Tibial nerve (tissue), 4 donors: Measurements from ENCODE around the gene PLA2G2D. TPM values are rescaled to one million over a fixed set of nuclear protein-coding genes. Genes with fewer than 3 reads are reported as not detected.
"Not testable (repeated sequence)": the region's sequence is repeated elsewhere in the genome, so short reads cannot be mapped to it uniquely, and the experiment has no call there.

Experiments used
- DNase-seq, 2 donors: peaks; one replicate each; pipeline ENCODE4 v3.0.0-alpha.2; 2019; ENCODE audit warnings: low spot score in 2 of 2
- H3K27ac ChIP-seq, 4 donors: fragments of 200-600 bp; sonication (generic) in 3 of 4; one replicate each; pipeline ENCODE4 v1.5.1; 2017 to 2019; ENCODE audit warnings: mild to moderate bottlenecking in 1 of 4
- H3K27me3 ChIP-seq, 2 donors: fragments of 200-600 bp; sonication (generic) in 1 of 2; one replicate each; pipeline versions ENCODE4 v1.5.1 to v1.6.0; 2017 to 2019
- H3K36me3 ChIP-seq, 3 donors: fragments of 200-600 bp; sonication (generic); one replicate each; pipeline ENCODE4 v1.5.1; 2018 to 2019
- H3K4me1 ChIP-seq, 4 donors: fragments of 200-600 bp; sonication (generic) in 3 of 4; one replicate each; pipeline ENCODE4 v1.5.1; 2017 to 2019
- H3K4me3 ChIP-seq, 4 donors: fragments of 200-600 bp; sonication (generic) in 3 of 4; one replicate each; pipeline ENCODE4 v1.5.1; 2017 to 2019; ENCODE audit warnings: mild to moderate bottlenecking in 1 of 4, moderate library complexity in 1 of 4
- H3K9me3 ChIP-seq, 4 donors: fragments of 200-600 bp; sonication (generic) in 3 of 4; one replicate each; pipeline ENCODE4 v1.5.1; 2017 to 2019
- EP300 ChIP-seq, 2 donors: sonication (generic); formaldehyde crosslinking; IDR thresholded peaks; one replicate each; pipeline ENCODE4 v1.6.1; 2017; ENCODE audit warnings: antibody characterized with exemption in 2 of 2, mild to moderate bottlenecking in 1 of 2
- POLR2A ChIP-seq, 2 donors: fragments of 450-650 bp; IDR thresholded peaks; one replicate each; pipeline ENCODE4 v1.6.1; 2017; ENCODE audit warnings: antibody characterized with exemption in 2 of 2, mild to moderate bottlenecking in 2 of 2, moderate library complexity in 2 of 2
- WGBS, 2 donors: methylation state at CpG; one replicate each; pipeline ENCODE4 v1.1.5; 2018; 5-methylcytosine and 5-hydroxymethylcytosine counted together
- total RNA-seq, 4 donors: library from RNA; depleted of rRNA; stranded (reverse); fragments of >200 nt; gene quantifications; one replicate each; pipeline ENCODE4 v1.1.0, GENCODE V29; 2016
- TF ChIP-seq, protein P1 (sequence below), 5 experiments: fragments of 200-600 bp in 3 of 5; fragments of 450-650 bp in 2 of 5; sonication (generic) in 3 of 5; IDR thresholded peaks; one replicate each; pipeline ENCODE4 v1.5.1; 2016 to 2019; ENCODE audit warnings: antibody characterized with exemption in 5 of 5, mild to moderate bottlenecking in 3 of 5, moderate library complexity in 2 of 5

Gene PLA2G2D
- total RNA-seq, 4 donors from 2014 or later, result not detected

DNA sequence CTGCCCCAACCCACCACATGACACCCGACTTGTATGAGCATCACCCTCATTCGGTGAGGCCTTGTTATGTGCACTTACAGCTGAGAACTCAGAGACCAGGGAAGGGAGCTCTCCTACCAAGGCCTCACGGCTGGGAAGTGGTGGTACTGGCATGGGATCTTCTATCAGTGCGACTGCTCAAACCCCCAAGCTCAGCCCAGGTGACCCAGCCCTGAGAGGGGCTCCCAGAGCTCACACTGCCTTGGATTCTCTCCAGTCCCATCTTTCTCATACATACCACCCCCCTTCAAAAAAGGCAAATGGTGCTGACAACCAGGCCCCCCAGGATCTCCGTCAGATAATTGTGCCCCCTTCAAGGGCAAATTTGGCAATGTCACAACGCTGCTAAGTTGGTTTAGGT, 19.0 kb upstream of the PLA2G2D start:
- Histone ChIP-seq H3K27ac (no peak overlapping the region), H3K9me3 (no peaks in the 10 kb centered on the region), H3K36me3 (no peaks in the 10 kb centered on the region), H3K4me3 (no peak overlapping the region), H3K4me1 (no peaks in the 10 kb centered on the region), H3K27me3 (no peaks in the 10 kb centered on the region)
- WGBS, 2 donors, result 90 to 92% methylated on average over 6 of the region's 6 CpGs
- DNase-seq, result no peak
- TF ChIP-seq EP300 (IDR thresholded peaks at IDR 0.05) (no peak), POLR2A (IDR thresholded peaks at IDR 0.05) (no peak)
- TF ChIP-seq, protein P1, sequence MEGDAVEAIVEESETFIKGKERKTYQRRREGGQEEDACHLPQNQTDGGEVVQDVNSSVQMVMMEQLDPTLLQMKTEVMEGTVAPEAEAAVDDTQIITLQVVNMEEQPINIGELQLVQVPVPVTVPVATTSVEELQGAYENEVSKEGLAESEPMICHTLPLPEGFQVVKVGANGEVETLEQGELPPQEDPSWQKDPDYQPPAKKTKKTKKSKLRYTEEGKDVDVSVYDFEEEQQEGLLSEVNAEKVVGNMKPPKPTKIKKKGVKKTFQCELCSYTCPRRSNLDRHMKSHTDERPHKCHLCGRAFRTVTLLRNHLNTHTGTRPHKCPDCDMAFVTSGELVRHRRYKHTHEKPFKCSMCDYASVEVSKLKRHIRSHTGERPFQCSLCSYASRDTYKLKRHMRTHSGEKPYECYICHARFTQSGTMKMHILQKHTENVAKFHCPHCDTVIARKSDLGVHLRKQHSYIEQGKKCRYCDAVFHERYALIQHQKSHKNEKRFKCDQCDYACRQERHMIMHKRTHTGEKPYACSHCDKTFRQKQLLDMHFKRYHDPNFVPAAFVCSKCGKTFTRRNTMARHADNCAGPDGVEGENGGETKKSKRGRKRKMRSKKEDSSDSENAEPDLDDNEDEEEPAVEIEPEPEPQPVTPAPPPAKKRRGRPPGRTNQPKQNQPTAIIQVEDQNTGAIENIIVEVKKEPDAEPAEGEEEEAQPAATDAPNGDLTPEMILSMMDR (IDR thresholded peaks at IDR 0.05), result no peak

DNA sequence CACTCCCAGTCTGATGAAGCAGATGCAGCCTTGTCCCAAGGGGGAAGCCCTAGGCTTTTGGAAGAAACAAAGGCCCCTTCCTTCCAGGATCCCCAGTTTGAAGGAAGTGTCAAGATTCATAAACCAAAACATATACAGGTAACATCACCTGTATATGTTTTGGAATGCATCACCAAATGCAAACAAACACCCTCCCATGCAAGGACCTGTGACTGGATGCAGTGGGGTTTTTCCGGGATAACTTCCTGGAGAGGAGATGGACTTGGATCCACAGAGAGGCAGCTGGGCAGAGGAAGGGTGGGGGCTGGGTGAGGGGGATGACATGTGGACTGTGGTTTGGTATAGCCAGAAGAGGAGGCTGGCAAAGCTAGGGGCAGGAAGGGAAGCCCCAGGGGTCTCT, 18.3 kb upstream of the PLA2G2D start:
- Histone ChIP-seq H3K27me3 (no peaks in the 10 kb centered on the region), H3K4me3 (no peak overlapping the region), H3K4me1 (no peaks in the 10 kb centered on the region), H3K27ac (no peak overlapping the region), H3K9me3 (no peaks in the 10 kb centered on the region), H3K36me3 (no peaks in the 10 kb centered on the region)
- no peak for DNase-seq
- TF ChIP-seq, protein P1 (IDR thresholded peaks at IDR 0.05), result no peak
- TF ChIP-seq EP300 (IDR thresholded peaks at IDR 0.05), result no peak
- no peak for TF ChIP-seq POLR2A (IDR thresholded peaks at IDR 0.05)
- WGBS, 2 donors, result 73 to 84% methylated on average over 1 of the region's 1 CpG

DNA sequence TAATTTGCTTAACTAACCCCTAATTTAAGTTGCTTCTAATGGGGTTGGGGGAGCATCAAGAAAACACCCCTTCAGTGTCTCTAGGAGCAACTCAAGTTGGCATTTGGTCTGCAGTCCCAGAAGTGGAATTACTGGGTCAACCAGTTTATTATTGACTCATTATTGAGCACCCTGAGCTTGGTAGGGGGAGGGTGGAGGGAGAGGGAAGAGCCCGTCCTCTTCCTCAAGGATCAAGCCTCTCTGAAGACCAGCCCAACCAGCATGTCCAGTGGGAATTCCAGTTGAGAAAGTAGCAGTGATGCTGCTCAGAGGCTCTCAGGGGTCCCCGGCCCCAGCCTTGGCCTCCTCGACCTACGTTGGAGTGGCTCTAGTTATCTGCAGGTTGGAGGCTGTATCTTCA, 17.7 kb upstream of the PLA2G2D start:
- Histone ChIP-seq H3K9me3 (no peaks in the 10 kb centered on the region), H3K4me3 (no peak overlapping the region), H3K36me3 (no peaks in the 10 kb centered on the region), H3K27ac (no peak overlapping the region), H3K4me1 (no peaks in the 10 kb centered on the region), H3K27me3 (no peaks in the 10 kb centered on the region)
- WGBS, 2 donors, result 93 to 95% methylated on average over 4 of the region's 4 CpGs
- TF ChIP-seq, protein P1 (IDR thresholded peaks at IDR 0.05), result no peak
- TF ChIP-seq EP300 (IDR thresholded peaks at IDR 0.05), result no peak
- no peak for TF ChIP-seq POLR2A (IDR thresholded peaks at IDR 0.05)
- no peak for DNase-seq

DNA sequence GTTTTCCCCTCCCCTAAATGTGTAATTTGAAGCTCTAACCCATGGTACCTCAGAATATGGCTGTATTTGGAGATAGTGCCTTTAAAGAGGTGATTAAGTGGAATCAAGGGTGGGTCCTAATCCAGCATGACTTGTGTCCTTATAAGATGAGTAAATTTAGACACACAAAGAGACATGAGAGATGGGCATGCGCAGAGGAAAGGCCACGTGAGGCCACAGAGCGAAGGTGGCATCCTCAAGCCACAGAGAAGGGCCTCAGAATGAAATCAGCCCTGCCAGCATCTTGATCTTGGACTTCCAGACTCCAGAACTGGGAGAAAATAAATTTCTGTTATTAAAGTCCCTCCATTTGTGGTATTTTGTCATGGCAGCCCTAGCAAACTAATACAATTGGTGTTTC, 16.9 kb upstream of the PLA2G2D start:
- no peak overlapping the region for H3K27ac ChIP-seq
- no peaks in the 10 kb centered on the region for H3K4me1 ChIP-seq
- H3K27me3 ChIP-seq, result no peaks in the 10 kb centered on the region
- DNase-seq, result no peak
- TF ChIP-seq, protein P1 (IDR thresholded peaks at IDR 0.05), result no peak
- no peak for TF ChIP-seq POLR2A (IDR thresholded peaks at IDR 0.05)
- TF ChIP-seq EP300 (IDR thresholded peaks at IDR 0.05), result no peak
- no peak overlapping the region for H3K4me3 ChIP-seq
- 92 to 98% methylated on average over 3 of the region's 3 CpGs for WGBS, 2 donors
- H3K9me3 ChIP-seq, result no peaks in the 10 kb centered on the region
- H3K36me3 ChIP-seq, result no peaks in the 10 kb centered on the region

DNA sequence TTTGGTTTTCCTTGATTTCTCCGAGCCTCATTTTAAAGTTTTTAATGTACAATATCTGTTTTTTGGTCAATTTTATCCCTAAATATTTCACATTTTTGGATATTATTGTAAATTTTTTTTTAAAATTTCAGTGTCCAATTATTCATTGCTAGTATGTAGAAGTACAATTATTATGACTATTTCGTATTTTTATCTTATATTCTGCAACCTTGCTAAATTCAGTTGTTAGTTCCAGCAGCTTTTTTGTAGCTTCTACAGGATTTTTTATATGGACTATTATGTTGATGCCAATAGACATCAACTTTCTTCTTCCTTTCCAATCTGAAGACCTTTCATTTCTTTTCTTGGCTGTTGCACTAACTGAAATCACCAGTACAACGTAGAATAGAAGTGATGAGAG, 15.7 kb upstream of the PLA2G2D start:
- H3K4me1 ChIP-seq, result no peaks in the 10 kb centered on the region
- no peaks in the 10 kb centered on the region for H3K36me3 ChIP-seq
- TF ChIP-seq, protein P1 (IDR thresholded peaks at IDR 0.05), result no peak
- no peak for TF ChIP-seq EP300 (IDR thresholded peaks at IDR 0.05)
- no peak for TF ChIP-seq POLR2A (IDR thresholded peaks at IDR 0.05)
- no peak for DNase-seq
- peaks cover 0 to 5% (median 0%) of the 10 kb centered on the region in 4 donors for H3K9me3 ChIP-seq
- H3K27ac ChIP-seq, result no peak overlapping the region
- no peak overlapping the region for H3K4me3 ChIP-seq
- no peaks in the 10 kb centered on the region for H3K27me3 ChIP-seq
- 91% methylated on average over 3 of the region's 3 CpGs for WGBS, 2 donors

DNA sequence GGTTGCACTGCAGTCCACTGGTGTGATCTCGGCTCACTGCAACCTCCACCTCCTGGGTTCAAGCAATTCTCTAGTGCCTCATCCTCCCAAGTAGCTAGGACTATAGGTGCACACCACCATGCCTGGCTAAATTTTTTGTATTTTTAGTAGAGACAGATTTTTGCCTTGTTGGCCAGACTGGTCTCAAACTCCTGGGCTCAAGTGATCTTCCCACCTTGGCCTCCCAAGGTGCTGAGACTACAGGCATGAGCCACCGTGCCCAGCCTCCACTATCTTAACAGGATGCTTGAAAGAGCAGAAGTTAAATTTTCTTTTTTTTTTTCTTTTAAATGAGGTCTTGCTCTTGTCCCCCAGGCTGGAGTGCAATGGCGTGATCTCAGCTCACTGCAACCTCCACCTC, 11.2 kb upstream of the PLA2G2D start:
- DNase-seq, H3K4me1 ChIP-seq, H3K36me3 ChIP-seq, H3K4me3 ChIP-seq, H3K27ac ChIP-seq, H3K27me3 ChIP-seq: not testable (repeated sequence)
- WGBS, 2 donors, result 98% methylated on average over 3 of the region's 3 CpGs
- peaks cover 0 to 19% (median 0%) of the 10 kb centered on the region in 4 donors for H3K9me3 ChIP-seq
